Cortex of kidney (tissue), 1 donor: ENCODE data around the gene ADO.
"Not testable (repeated sequence)": the region's sequence is repeated elsewhere in the genome, so short reads cannot be mapped to it uniquely, and the experiment has no call there.

ENCODE experiments used
- DNase-seq: peaks from one replicate; lab custom pipeline; 2025; lab: John Stamatoyannopoulos, UW

ADO gene

GRCh38 chr10:62804356-62805230 is at the start of gene ADO:
Gene ADO, plus strand, starts transcription at chr10:62804720. Its CDS starts 340 bp downstream, at chr10:62805060.
- peak; percentile 17 for DNase-seq

- DNase-seq: no peak
Observed at GRCh38 chr10:62754963-62755362, 49.6 kb upstream of the ADO start.

GRCh38 chr10:62755662-62756653 is 48.6 kb upstream of the ADO start:
- DNase-seq: no peak

GRCh38 chr10:62759599-62760175 is 44.8 kb upstream of the ADO start:
- DNase-seq: no peak

GRCh38 chr10:62760401-62760800 is 44.1 kb upstream of the ADO start:
- no peak for DNase-seq

- DNase-seq: no peak
Observed at GRCh38 chr10:62761115-62761514, 43.4 kb upstream of the ADO start.

- no peak for DNase-seq
Observed at GRCh38 chr10:62763155-62763554, 41.4 kb upstream of the ADO start.

GRCh38 chr10:62764011-62764410 is 40.5 kb upstream of the ADO start:
- DNase-seq: no peak

- no peak for DNase-seq
Observed at GRCh38 chr10:62765726-62766125, 38.8 kb upstream of the ADO start.

GRCh38 chr10:62766386-62766785 is 38.1 kb upstream of the ADO start:
- no peak for DNase-seq

GRCh38 chr10:62769574-62770242 is 34.8 kb upstream of the ADO start:
- DNase-seq: no peak

- no peak for DNase-seq
Observed at GRCh38 chr10:62772186-62772974, 32.1 kb upstream of the ADO start.

- no peak for DNase-seq
Observed at GRCh38 chr10:62778125-62778524, 26.4 kb upstream of the ADO start.

- no peak for DNase-seq
Observed at GRCh38 chr10:62779487-62780248, 24.9 kb upstream of the ADO start.

GRCh38 chr10:62784537-62784936 is 20.0 kb upstream of the ADO start:
- DNase-seq: not testable (repeated sequence)

GRCh38 chr10:62788285-62788684 is 16.2 kb upstream of the ADO start:
- not testable (repeated sequence) for DNase-seq

GRCh38 chr10:62788861-62789467 is 15.6 kb upstream of the ADO start:
- DNase-seq: no peak

GRCh38 chr10:62790019-62790555 is 14.4 kb upstream of the ADO start:
- no peak for DNase-seq

- DNase-seq: no peak
Observed at GRCh38 chr10:62790571-62790970, 13.9 kb upstream of the ADO start.
